ENCODE results near the gene SP9. TPM values are rescaled to one million over a fixed set of nuclear protein-coding genes. Genes with fewer than 3 reads are reported as not detected.

Gene SP9
- not detected for total RNA-seq

- H3K36me3 Mint-ChIP-seq (ENCODE audit: low read depth) = no peaks in the 10 kb centered on the region
- no peak for DNase-seq
These were observed at the start of gene SP9 for GRCh38 chr2:174334781-174335251. Gene SP9, plus strand, starts transcription at chr2:174334954. Its CDS starts 139 bp downstream, at chr2:174335093.

DNA sequence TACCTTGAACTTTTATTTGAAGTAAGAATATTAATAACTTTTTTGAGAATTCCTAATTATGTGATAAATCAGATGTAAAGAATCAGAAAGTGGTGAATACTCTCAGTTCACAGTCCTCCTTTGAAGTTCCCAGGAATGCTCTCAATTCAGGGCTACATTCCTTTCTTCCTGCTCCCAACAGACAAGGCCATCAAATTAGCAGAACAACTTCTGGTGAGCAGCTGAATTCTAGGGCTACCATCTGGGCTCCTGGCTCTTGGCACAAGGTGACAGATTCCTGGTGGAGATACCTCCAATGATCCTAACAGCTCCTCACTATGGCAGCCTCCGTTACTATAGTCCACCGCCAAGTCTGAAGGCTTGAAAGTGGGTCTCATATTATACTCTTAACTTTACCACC, 48.6 kb upstream of the SP9 start:
- POLR2A ChIA-PET = no interaction called here
- CTCF ChIA-PET = no interaction called here
- Mint-ChIP-seq H3K9me3 (no peaks in the 10 kb centered on the region), H3K36me3 (ENCODE audit: low read depth) (no peaks in the 10 kb centered on the region), H3K4me1 (no peaks in the 10 kb centered on the region), H3K4me3 (no peak overlapping the region), H3K27ac (no peak overlapping the region), H3K27me3 (peaks cover 41% of the 10 kb centered on the region)
- DNase-seq = no peak

More at GRCh38 chr2:174334781-174335251, at the start of gene SP9:
- POLR2A ChIA-PET = no interaction called here
- peaks cover 79% of the 10 kb centered on the region for H3K27me3 Mint-ChIP-seq
- H3K4me3 Mint-ChIP-seq = peak within 1 kb of the TSS; percentile 59
- peak within 1 kb of the TSS; percentile 66 for H3K27ac Mint-ChIP-seq
- H3K9me3 Mint-ChIP-seq = no peaks in the 10 kb centered on the region
- peaks cover 31% of the 10 kb centered on the region for H3K4me1 Mint-ChIP-seq
- CTCF ChIA-PET = interaction anchor here (1.0 to 1.8 kb wide), 2 partner anchors 8 to 9 kb away, joined by 5 read pairs; no protein-coding TSS in a partner anchor

- CTCF ChIA-PET = no interaction called here
- no peak for DNase-seq
- H3K4me1 Mint-ChIP-seq = no peaks in the 10 kb centered on the region
- no peak overlapping the region for H3K27ac Mint-ChIP-seq
- peaks cover 39% of the 10 kb centered on the region for H3K27me3 Mint-ChIP-seq
- H3K9me3 Mint-ChIP-seq = no peaks in the 10 kb centered on the region
- no peaks in the 10 kb centered on the region for H3K36me3 Mint-ChIP-seq (ENCODE audit: low read depth)
- H3K4me3 Mint-ChIP-seq = no peak overlapping the region
- POLR2A ChIA-PET = no interaction called here
These were observed 41.8 kb upstream of the SP9 start for GRCh38 chr2:174292908-174293307.

DNA sequence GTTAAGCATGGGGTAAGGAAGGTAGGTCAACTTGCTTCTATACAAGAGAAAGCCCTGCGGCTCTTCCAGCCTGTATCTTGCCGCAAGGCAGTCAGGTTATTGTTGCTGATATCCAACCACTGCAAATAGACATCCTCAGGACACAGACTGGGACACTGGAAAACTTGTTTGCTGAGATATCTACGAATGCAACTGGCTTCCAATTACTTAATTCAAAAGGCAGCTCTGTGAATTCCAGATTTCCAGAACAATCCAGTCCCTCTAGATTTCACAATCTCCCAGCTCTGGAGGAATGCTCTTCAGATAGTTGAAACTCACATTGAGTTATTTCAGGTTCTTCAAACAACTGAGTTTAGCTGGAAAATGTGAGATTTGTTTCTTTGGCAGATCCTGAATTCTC, 34.6 kb upstream of the SP9 start:
- Mint-ChIP-seq H3K4me3 (no peak overlapping the region), H3K4me1 (no peaks in the 10 kb centered on the region), H3K27me3 (peaks cover 23% of the 10 kb centered on the region), H3K27ac (no peak overlapping the region), H3K9me3 (no peaks in the 10 kb centered on the region), H3K36me3 (ENCODE audit: low read depth) (no peaks in the 10 kb centered on the region)
- ChIA-PET POLR2A (no interaction called here), CTCF (no interaction called here)
- no peak for DNase-seq

DNA sequence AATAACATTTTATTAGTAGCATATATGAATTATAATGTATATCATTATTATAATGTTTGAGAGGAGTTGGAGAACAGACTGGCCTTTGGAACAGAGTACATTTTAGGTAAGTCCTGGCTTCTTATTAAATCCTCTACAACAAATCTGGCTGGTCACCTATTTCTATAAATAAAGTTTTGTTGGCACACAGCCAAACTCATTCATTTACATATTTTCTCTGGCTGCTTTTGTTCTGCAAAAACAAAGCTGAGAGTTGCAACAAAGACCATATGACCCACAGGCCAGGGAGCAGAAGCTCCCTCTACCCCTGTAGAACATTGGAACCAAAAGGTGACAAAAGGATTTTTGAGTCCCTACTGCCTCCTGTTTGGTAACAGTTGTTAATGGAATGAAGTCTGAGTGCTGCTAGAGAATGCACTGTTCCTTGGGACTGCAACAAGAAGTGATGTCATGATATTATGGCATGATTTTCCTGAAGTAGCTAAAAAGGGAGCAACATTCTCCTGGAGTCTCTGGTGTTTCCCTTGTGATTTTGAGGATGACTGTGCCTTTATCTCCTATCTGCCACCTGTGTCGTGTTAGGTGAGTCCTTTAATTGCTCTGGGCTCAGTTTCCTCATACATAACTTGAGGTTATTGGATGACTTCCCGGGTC, 22.0 kb upstream of the SP9 start:
- Mint-ChIP-seq H3K4me1 (no peaks in the 10 kb centered on the region), H3K27me3 (peaks cover 46% of the 10 kb centered on the region), H3K9me3 (no peaks in the 10 kb centered on the region), H3K4me3 (no peak overlapping the region), H3K36me3 (ENCODE audit: low read depth) (no peaks in the 10 kb centered on the region), H3K27ac (no peak overlapping the region)
- ChIA-PET POLR2A (no interaction called here), CTCF (no interaction called here)
- DNase-seq = no peak

- DNase-seq = no peak
- H3K27ac Mint-ChIP-seq = no peak overlapping the region
- ChIA-PET POLR2A (interaction anchor here (0.5 kb wide), 1 partner anchor 283 kb away, joined by 4 read pairs; no protein-coding TSS in a partner anchor), CTCF (interaction anchor here (1.1 kb wide), 1 partner anchor 213 kb away, joined by 5 read pairs; no protein-coding TSS in a partner anchor)
- H3K4me1 Mint-ChIP-seq = peaks cover 14% of the 10 kb centered on the region
- no peak overlapping the region for H3K4me3 Mint-ChIP-seq
- peaks cover 67% of the 10 kb centered on the region for H3K27me3 Mint-ChIP-seq
- H3K9me3 Mint-ChIP-seq = no peaks in the 10 kb centered on the region
- no peaks in the 10 kb centered on the region for H3K36me3 Mint-ChIP-seq (ENCODE audit: low read depth)
These were observed 12.6 kb upstream of the SP9 start for GRCh38 chr2:174322149-174322548.

DNA sequence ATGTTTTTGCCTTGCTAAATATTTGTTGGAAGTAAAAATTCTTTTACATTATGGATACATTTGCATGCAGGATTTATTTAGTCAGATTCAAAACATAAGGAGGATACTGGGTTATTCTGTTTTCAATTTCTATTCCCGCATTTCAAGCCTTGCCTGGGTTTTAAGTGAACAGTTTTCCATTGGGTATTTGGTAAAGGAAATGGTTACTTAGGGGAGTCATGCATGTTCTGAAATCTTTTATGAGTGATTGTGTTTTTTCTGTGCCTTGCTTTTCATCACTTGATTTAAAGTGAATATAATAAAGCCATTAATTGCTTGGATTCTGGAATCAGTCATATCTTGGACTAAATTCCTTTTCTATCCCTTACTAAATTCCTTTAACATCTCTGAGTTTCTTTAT, 12.0 kb upstream of the SP9 start:
- peaks cover under 1% of the 10 kb centered on the region for H3K36me3 Mint-ChIP-seq (ENCODE audit: low read depth)
- ChIA-PET POLR2A (no interaction called here), CTCF (interaction anchor here (1.1 kb wide), 1 partner anchor 213 kb away, joined by 5 read pairs; no protein-coding TSS in a partner anchor)
- peaks cover 71% of the 10 kb centered on the region for H3K27me3 Mint-ChIP-seq
- H3K4me3 Mint-ChIP-seq = no peak overlapping the region
- no peak overlapping the region for H3K27ac Mint-ChIP-seq
- H3K4me1 Mint-ChIP-seq = peaks cover 19% of the 10 kb centered on the region
- no peaks in the 10 kb centered on the region for H3K9me3 Mint-ChIP-seq
- DNase-seq = no peak

- peaks cover 83% of the 10 kb centered on the region for H3K27me3 Mint-ChIP-seq
- no peak overlapping the region for H3K27ac Mint-ChIP-seq
- CTCF ChIA-PET = interaction anchor here (0.7 to 3.8 kb wide), 4 partner anchors 9 to 261 kb away, joined by 3 to 42 read pairs (median 3); no protein-coding TSS in a partner anchor
- POLR2A ChIA-PET = no interaction called here
- no peak overlapping the region for H3K4me3 Mint-ChIP-seq
- peaks cover 3% of the 10 kb centered on the region for H3K36me3 Mint-ChIP-seq (ENCODE audit: low read depth)
- no peaks in the 10 kb centered on the region for H3K9me3 Mint-ChIP-seq
- peaks cover 29% of the 10 kb centered on the region for H3K4me1 Mint-ChIP-seq
- DNase-seq = no peak
These were observed 10.2 kb upstream of the SP9 start for GRCh38 chr2:174324530-174324929.

GRCh38 chr2:174325373-174326160, 9.2 kb upstream of the SP9 start:
- Mint-ChIP-seq H3K9me3 (no peaks in the 10 kb centered on the region), H3K36me3 (ENCODE audit: low read depth) (peaks cover 3% of the 10 kb centered on the region), H3K27me3 (peaks cover 87% of the 10 kb centered on the region), H3K4me3 (peak overlapping the region; percentile 60), H3K27ac (no peak overlapping the region), H3K4me1 (peaks cover 29% of the 10 kb centered on the region)
- POLR2A ChIA-PET = no interaction called here
- CTCF ChIA-PET = interaction anchor here (0.7 to 3.8 kb wide), 6 partner anchors 10 to 923 kb away, joined by 3 to 42 read pairs (median 4); no protein-coding TSS in a partner anchor
- DNase-seq = no peak

DNA sequence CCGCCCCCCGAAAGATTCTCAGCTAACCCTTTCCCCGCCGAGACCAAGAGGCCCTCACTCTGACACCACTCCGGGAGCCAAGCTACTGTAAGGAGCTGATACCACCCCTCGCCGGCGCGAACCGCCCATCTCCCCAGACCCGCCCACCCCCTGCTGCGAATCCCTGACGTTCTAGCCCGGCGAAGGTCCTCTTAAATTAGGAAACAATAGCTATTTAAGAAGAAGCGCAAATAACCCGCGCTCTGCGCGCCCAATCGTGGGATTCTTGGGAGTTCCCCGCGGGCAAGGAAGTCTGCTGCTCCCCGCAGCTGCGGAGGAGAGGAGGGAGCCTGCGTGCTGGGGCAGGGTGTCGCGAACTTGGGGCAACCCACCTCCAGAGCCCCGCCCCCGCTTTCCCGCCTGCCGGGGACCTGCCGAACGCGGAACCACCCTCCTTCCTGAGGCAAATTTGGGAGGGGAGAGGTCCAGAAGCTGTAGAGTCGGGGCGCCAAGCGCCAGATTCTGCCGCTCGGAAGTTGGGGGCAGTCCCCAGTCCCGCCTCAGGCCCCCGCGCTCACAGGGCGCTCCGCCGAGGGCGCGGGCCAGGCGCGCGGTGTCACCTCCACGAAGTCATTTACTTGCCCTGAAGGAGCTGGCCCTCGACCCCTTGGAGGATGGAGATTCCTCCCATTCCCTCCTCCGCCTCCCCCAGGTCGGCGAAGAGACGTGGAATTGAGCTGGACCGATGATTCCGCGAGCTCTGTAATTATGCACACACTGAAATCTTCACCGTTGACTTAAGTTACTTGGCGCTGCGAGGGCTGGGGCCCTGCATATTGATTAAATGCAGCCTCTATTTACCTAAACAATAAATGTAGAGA, 8.4 kb upstream of the SP9 start:
- Mint-ChIP-seq H3K9me3 (no peaks in the 10 kb centered on the region), H3K27ac (no peak overlapping the region), H3K4me3 (peak overlapping the region; percentile 60), H3K36me3 (ENCODE audit: low read depth) (peaks cover 3% of the 10 kb centered on the region), H3K4me1 (peaks cover 29% of the 10 kb centered on the region), H3K27me3 (peaks cover 87% of the 10 kb centered on the region)
- ChIA-PET CTCF (interaction anchor here (0.8 to 3.8 kb wide), 4 partner anchors 9 to 924 kb away, joined by 3 to 42 read pairs (median 4); no protein-coding TSS in a partner anchor), POLR2A (no interaction called here)
- DNase-seq = no peak

DNA sequence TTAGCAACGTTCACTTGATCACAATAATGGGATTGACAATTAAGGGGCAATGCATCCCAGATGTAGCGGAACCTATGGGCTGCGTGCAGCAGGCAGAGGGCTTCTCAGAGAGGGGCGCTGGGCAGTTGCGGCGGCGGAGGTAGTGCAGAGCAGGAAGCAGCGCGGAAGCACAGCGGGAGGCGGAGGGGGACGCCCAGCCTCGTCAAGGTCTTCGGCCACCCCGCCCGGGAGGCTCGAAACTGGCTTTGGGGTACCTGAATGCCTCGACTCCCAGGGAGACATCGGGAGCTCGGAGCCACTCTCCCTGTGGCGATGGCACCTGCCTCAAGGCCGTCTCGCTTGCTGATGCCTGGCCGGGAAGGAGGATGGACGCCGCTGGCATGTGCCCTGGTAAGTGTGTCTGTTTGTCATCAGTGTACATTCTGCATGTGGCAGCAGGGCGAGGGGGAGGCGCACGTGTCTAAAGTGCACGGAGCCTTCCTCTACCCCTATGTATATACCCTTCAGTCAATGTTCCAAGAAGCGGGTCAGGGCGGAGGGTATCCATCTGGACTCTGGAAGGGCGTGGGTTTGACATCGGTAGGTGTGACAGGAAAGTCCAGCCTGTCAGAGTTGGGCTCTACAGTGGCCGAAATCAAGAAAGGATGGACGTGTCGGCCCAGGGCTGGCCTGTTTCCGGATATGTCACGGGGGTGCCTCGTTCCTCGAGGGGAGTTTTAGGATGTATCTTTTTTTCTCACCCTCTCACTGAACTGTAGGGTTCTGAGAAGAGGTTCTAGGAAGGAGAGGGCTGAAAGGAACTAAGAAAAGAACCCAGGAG, 7.5 kb upstream of the SP9 start:
- DNase-seq = no peak

GRCh38 chr2:174327841-174328113, 7.0 kb upstream of the SP9 start:
- H3K27ac Mint-ChIP-seq = no peak overlapping the region
- peak overlapping the region; percentile 54 for H3K4me3 Mint-ChIP-seq
- peaks cover 88% of the 10 kb centered on the region for H3K27me3 Mint-ChIP-seq
- peaks cover 3% of the 10 kb centered on the region for H3K36me3 Mint-ChIP-seq (ENCODE audit: low read depth)
- DNase-seq = no peak
- ChIA-PET POLR2A (no interaction called here), CTCF (interaction anchor here (1.5 to 1.7 kb wide), 2 partner anchors 10 to 13 kb away, joined by 3 to 5 read pairs; no protein-coding TSS in a partner anchor)
- H3K9me3 Mint-ChIP-seq = no peaks in the 10 kb centered on the region
- peaks cover 34% of the 10 kb centered on the region for H3K4me1 Mint-ChIP-seq

More for the DNA sequence above, 7.5 kb upstream of the SP9 start:
- H3K4me3 Mint-ChIP-seq = peak overlapping the region; percentile 54
- no peak overlapping the region for H3K27ac Mint-ChIP-seq
- peaks cover 30% of the 10 kb centered on the region for H3K4me1 Mint-ChIP-seq
- H3K27me3 Mint-ChIP-seq = peaks cover 88% of the 10 kb centered on the region
- CTCF ChIA-PET = interaction anchor here (1.3 to 3.8 kb wide), 3 partner anchors 14 to 925 kb away, joined by 3 to 42 read pairs (median 5); no protein-coding TSS in a partner anchor
- POLR2A ChIA-PET = no interaction called here
- peaks cover 3% of the 10 kb centered on the region for H3K36me3 Mint-ChIP-seq (ENCODE audit: low read depth)
- no peaks in the 10 kb centered on the region for H3K9me3 Mint-ChIP-seq
